HG02870 (cell line): ENCODE data around the gene GRAMD4.
"Not testable (repeated sequence)": the region's sequence is repeated elsewhere in the genome, so short reads cannot be mapped to it uniquely, and the experiment has no call there.

Source experiments
- ATAC-seq: cut with Tn5 transposase; IDR thresholded peaks from one replicate; pipeline ENCODE4 v1.9.1; 2021; ENCODE audit warnings: mild to moderate bottlenecking, moderate library complexity; ENCODE audit not compliant: unreplicated experiment

GRAMD4 gene

GRCh38 chr22:46634973-46635685 lies 14.9 kb downstream of the GRAMD4 start:
- ATAC-seq, result not testable (repeated sequence)

- ATAC-seq, result no peak
Observed at GRCh38 chr22:46635756-46636155, 15.6 kb downstream of the GRAMD4 start.

GRCh38 chr22:46636221-46637002 lies 16.2 kb downstream of the GRAMD4 start:
- no peak for ATAC-seq

GRCh38 chr22:46637711-46638600 lies 17.8 kb downstream of the GRAMD4 start:
- ATAC-seq, result no peak

- no peak for ATAC-seq
Observed at GRCh38 chr22:46638601-46639431, 18.6 kb downstream of the GRAMD4 start.

GRCh38 chr22:46639843-46640242 lies 19.7 kb downstream of the GRAMD4 start:
- no peak for ATAC-seq

GRCh38 chr22:46640293-46641055 lies 20.3 kb downstream of the GRAMD4 start:
- no peak for ATAC-seq

- ATAC-seq, result no peak
Observed at GRCh38 chr22:46641811-46642266, 21.7 kb downstream of the GRAMD4 start.

GRCh38 chr22:46642840-46643480 lies 22.8 kb downstream of the GRAMD4 start:
- not testable (repeated sequence) for ATAC-seq

GRCh38 chr22:46646531-46647215 lies 26.5 kb downstream of the GRAMD4 start:
- no peak for ATAC-seq

- not testable (repeated sequence) for ATAC-seq
Observed at GRCh38 chr22:46648225-46648820, 28.1 kb downstream of the GRAMD4 start.

- ATAC-seq, result no peak
Observed at GRCh38 chr22:46649141-46650077, 29.2 kb downstream of the GRAMD4 start.

GRCh38 chr22:46650078-46650810 lies 30.1 kb downstream of the GRAMD4 start:
- no peak for ATAC-seq

GRCh38 chr22:46651316-46651715 lies 31.1 kb downstream of the GRAMD4 start:
- ATAC-seq, result no peak

GRCh38 chr22:46652081-46652846 lies 32.1 kb downstream of the GRAMD4 start:
- no peak for ATAC-seq
